Measurements from ENCODE around the gene OSBP. TPM values are rescaled to one million over a fixed set of nuclear protein-coding genes. Genes with fewer than 3 reads are reported as not detected.
A peak's percentile ranks its signal among the peaks of the same experiment; 100 is the strongest.

OSBP gene
- total and polyA plus RNA-seq, 9 of the 15 experiments (the other 6 are each of a cell fraction or from before 2014, with no cell fraction given): 11.7 to 49.0 (median 28.7) TPM

DNA sequence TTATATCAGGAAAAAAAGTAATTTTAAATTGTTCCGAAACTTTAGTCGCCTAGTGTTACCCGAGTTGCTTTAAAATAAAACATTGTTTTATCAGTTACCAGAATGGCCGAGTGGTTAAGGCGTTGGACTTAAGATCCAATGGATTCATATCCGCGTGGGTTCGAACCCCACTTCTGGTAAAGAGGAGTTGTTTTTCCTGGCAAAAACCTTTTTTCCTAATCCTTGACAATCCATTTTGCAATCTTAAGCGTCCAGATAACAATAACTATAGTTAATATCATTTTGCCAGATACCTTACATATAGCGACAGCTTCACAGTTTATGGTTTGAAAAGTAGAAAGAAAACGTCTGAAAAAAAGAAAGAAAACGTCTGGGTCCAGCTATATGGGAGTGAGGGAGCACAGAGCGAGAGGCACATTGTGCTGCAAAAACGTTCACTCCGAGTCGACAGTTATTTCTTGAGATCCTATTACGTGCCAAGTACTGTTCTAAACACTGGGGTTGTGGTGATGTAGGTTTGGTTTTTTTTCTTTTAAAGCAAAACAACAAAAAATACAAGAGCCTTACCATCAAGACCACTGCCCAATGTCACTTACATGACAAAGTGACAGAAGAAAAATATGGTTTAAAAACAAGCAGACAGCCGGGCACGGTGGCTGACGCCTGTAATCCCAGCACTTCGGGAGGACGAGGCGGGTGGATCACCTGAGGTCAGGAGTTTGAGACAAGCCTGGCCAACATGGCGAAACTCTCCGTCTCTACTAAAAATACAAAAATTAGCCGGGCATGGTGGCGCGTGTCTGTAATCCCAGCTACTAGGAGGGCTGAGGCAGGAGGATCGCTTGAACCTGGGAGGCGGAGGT, 63.7 kb downstream of the OSBP start (continued):
- TF ChIP-seq RFX7 (CRISPR knock-in tag; IDR thresholded peaks at IDR 0.05): no peak
- peak; percentile 29; the same call in 1 of the 2 replicates for TF ChIP-seq POLR2G (IDR thresholded peaks at IDR 0.05; ENCODE audit: low read depth, low read length)
- no peak for TF ChIP-seq FOXA3 (CRISPR knock-in tag; conservative IDR thresholded peaks at IDR 0.05 in 1 of 2, IDR thresholded peaks at IDR 0.05 in 1 of 2)
- no peak for TF ChIP-seq HNRNPLL (IDR thresholded peaks at IDR 0.05; ENCODE audit: low read depth, low read length, poor library complexity, severe bottlenecking)
- TF ChIP-seq, protein P1, sequence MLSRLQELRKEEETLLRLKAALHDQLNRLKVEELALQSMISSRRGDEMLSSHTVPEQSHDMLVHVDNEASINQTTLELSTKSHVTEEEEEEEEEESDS (CRISPR knock-in tag; IDR thresholded peaks at IDR 0.05): no peak
- no peak for TF ChIP-seq BHLHE40 (IDR thresholded peaks at IDR 0.05; ENCODE audit: low read length)
- peak in 1 of 2 experiments; percentile 36 for TF ChIP-seq NCOA2 (IDR thresholded peaks at IDR 0.05; ENCODE audit: partially characterized antibody in 2 of 2)
- TF ChIP-seq POLR2AphosphoS2 (IDR thresholded peaks at IDR 0.05; ENCODE audit: low read length): no peak
- 0 out of 2 replicates have a peak, but pooled peaks have one; percentile 30 for TF ChIP-seq CBX1 (IDR thresholded peaks at IDR 0.05; ENCODE audit: low read depth)
- TF ChIP-seq, protein P2, sequence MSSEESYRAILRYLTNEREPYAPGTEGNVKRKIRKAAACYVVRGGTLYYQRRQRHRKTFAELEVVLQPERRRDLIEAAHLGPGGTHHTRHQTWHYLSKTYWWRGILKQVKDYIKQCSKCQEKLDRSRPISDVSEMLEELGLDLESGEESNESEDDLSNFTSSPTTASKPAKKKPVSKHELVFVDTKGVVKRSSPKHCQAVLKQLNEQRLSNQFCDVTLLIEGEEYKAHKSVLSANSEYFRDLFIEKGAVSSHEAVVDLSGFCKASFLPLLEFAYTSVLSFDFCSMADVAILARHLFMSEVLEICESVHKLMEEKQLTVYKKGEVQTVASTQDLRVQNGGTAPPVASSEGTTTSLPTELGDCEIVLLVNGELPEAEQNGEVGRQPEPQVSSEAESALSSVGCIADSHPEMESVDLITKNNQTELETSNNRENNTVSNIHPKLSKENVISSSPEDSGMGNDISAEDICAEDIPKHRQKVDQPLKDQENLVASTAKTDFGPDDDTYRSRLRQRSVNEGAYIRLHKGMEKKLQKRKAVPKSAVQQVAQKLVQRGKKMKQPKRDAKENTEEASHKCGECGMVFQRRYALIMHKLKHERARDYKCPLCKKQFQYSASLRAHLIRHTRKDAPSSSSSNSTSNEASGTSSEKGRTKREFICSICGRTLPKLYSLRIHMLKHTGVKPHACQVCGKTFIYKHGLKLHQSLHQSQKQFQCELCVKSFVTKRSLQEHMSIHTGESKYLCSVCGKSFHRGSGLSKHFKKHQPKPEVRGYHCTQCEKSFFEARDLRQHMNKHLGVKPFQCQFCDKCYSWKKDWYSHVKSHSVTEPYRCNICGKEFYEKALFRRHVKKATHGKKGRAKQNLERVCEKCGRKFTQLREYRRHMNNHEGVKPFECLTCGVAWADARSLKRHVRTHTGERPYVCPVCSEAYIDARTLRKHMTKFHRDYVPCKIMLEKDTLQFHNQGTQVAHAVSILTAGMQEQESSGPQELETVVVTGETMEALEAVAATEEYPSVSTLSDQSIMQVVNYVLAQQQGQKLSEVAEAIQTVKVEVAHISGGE (CRISPR knock-in tag; IDR thresholded peaks at IDR 0.05): no peak
- TF ChIP-seq ZNF584 (CRISPR knock-in tag; IDR thresholded peaks at IDR 0.05; ENCODE audit: low read depth): no peak

Measured in K562 (cell line).